Erythroblast (primary cell): Measurements from ENCODE around the gene EIF3D.

Experiments
- DNase-seq, 2 experiments: peaks; one replicate each; lab custom pipeline; 2025; lab: John Stamatoyannopoulos, UW
- GATA1 ChIP-seq: IDR thresholded peaks from 2 replicates; pipeline ENCODE4 v1.6.1; 2011; ENCODE audit warnings: low read depth, mild to moderate bottlenecking, control low read depth, low read length, moderate library complexity
- POLR2A ChIP-seq: IDR thresholded peaks from 2 replicates; pipeline ENCODE4 v1.6.1; 2011; ENCODE audit warnings: mild to moderate bottlenecking, low read length

EIF3D gene

GRCh38 chr22:36563001-36563400 lies 34.0 kb upstream of the EIF3D start:
- no peak for DNase-seq
- TF ChIP-seq POLR2A (no peak), GATA1 (no peak)

- peak in 1 of 2 experiments; percentile 12 for DNase-seq
- TF ChIP-seq POLR2A (no peak), GATA1 (no peak)
These were observed 33.4 kb upstream of the EIF3D start for GRCh38 chr22:36562261-36562835.

GRCh38 chr22:36561291-36561811 lies 32.4 kb upstream of the EIF3D start:
- DNase-seq, result no peak
- no peak for TF ChIP-seq GATA1
- TF ChIP-seq POLR2A, result no peak

- peak in 1 of 2 experiments; percentile 28 for DNase-seq
- TF ChIP-seq GATA1, result no peak
- TF ChIP-seq POLR2A, result no peak
These were observed 31.0 kb upstream of the EIF3D start for GRCh38 chr22:36560001-36560400.

- TF ChIP-seq GATA1 (no peak), POLR2A (no peak)
- DNase-seq, result no peak
These were observed 25.1 kb upstream of the EIF3D start for GRCh38 chr22:36554098-36554497.

- no peak for DNase-seq
These were observed 23.3 kb upstream of the EIF3D start for GRCh38 chr22:36552289-36552688.

GRCh38 chr22:36550701-36551495 lies 21.9 kb upstream of the EIF3D start:
- DNase-seq, result no peak
- TF ChIP-seq GATA1, result no peak
- no peak for TF ChIP-seq POLR2A

More at GRCh38 chr22:36552289-36552688, 23.3 kb upstream of the EIF3D start:
- no peak for TF ChIP-seq POLR2A
- TF ChIP-seq GATA1, result no peak

- no peak for DNase-seq
- no peak for TF ChIP-seq GATA1
- no peak for TF ChIP-seq POLR2A
These were observed 20.1 kb upstream of the EIF3D start for GRCh38 chr22:36549033-36549432.

- TF ChIP-seq GATA1 (no peak), POLR2A (no peak)
- DNase-seq, result no peak
These were observed 19.6 kb upstream of the EIF3D start for GRCh38 chr22:36548606-36549005.

GRCh38 chr22:36546932-36547331 lies 18.0 kb upstream of the EIF3D start:
- DNase-seq, result no peak
- no peak for TF ChIP-seq GATA1
- no peak for TF ChIP-seq POLR2A

- TF ChIP-seq POLR2A (no peak), GATA1 (no peak)
- DNase-seq, result peak; percentile 66 to 71
These were observed 17.3 kb upstream of the EIF3D start for GRCh38 chr22:36546092-36546804.

- TF ChIP-seq GATA1 (no peak), POLR2A (no peak)
- DNase-seq, result no peak
These were observed 15.2 kb upstream of the EIF3D start for GRCh38 chr22:36544107-36544620.

- DNase-seq, result peak in 1 of 2 experiments; percentile 9
These were observed 13.0 kb upstream of the EIF3D start for GRCh38 chr22:36541831-36542411.

More at GRCh38 chr22:36541831-36542411, 13.0 kb upstream of the EIF3D start:
- no peak for TF ChIP-seq GATA1
- no peak for TF ChIP-seq POLR2A
